HUDEP-2 (cell line): ENCODE results near the gene DHRS7C.
"Not testable (repeated sequence)": the region's sequence is repeated elsewhere in the genome, so short reads cannot be mapped to it uniquely, and the experiment has no call there.

Experiments used
- DNase-seq, 76 experiments: peaks; one replicate each; lab custom pipeline; 2025; ENCODE audit not compliant: unreplicated experiment in 76 of 76; lab: John Stamatoyannopoulos, UW

DHRS7C gene

GRCh38 chr17:9810100-9810949 lies 18.9 kb upstream of the DHRS7C start:
- DNase-seq = no peak

- no peak for DNase-seq
Observed at GRCh38 chr17:9809409-9809808, 18.0 kb upstream of the DHRS7C start.

GRCh38 chr17:9806699-9807098 lies 15.3 kb upstream of the DHRS7C start:
- no peak for DNase-seq

DNA sequence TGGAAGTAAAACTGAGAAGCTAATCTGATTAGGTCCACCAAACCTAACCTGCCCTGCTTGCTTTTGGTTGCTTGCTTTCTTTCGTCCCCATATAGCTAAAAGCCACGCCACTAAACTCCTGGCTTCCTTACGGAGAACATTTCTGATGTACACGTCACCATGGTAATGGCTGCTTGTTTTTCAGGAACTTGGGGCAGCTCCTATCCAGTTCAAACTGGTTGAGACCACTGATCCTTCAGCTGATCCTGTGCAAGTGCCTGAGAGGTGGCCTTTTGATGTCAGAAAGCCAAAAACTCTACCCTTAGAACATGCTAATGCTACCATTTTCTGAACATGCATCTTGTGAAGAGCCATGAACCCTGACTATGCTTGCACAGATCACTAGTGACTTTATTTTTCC lies 14.4 kb upstream of the DHRS7C start:
- DNase-seq = no peak

DNA sequence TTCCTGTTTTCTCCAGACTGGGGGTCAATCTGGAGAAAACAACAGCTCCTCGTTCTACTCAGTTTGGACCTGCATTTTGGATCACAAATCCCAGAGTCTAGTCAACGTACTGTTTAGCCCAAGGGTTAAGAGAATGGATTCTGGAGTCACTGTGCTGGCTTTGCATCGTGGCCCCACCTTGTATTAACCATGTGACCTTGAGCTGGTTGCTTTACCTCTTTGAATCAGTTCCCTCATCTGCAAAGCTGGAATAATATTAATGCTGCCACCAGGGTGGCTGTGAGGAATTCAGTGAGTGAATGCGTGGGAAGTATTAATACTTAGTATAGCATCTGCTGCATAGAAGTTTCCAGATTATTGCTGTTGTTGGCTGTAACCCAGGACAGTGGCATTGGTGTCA lies 11.3 kb upstream of the DHRS7C start:
- DNase-seq = no peak

- no peak for DNase-seq
Observed at GRCh38 chr17:9802294-9802693, 10.9 kb upstream of the DHRS7C start.

GRCh38 chr17:9801505-9801904 lies 10.1 kb upstream of the DHRS7C start:
- DNase-seq = no peak

DNA sequence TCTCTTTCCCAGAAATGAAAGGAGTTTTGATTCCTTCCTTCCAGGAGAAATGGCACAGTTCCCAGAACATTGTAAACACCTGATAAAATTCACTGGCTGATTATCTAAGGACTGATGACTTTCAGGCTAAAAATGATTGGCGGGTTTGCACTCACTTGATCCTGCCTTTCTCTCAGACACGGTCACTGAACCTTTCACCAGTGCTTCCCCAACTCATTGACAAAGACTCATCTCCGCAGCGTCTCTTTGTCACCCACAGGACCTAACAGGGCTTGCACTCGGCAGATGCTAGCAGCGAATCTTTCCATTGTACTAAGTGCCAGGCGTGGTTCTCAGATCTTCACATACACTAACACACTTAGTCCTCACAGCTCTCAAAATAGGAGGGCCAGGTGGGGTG lies 7.3 kb upstream of the DHRS7C start:
- DNase-seq = no peak

DNA sequence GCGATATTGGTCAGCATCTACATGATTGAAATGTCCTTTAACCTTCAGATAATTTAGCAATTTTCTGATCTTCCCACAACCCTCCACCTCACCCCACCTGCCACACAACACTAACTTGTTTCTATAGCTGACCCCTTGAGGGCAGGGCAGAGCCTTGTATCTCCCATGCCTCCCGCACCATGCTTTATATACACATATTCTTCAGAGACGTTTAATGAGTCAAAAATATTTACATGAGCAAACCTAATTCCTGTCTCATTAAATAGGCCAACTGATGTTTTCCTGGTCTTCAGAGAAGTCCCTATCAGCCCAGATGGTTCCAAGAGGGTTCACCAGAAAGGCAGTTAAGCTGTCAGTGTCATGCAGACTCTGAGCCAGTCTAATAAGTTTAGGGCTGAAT lies 6.6 kb upstream of the DHRS7C start:
- no peak for DNase-seq

DNA sequence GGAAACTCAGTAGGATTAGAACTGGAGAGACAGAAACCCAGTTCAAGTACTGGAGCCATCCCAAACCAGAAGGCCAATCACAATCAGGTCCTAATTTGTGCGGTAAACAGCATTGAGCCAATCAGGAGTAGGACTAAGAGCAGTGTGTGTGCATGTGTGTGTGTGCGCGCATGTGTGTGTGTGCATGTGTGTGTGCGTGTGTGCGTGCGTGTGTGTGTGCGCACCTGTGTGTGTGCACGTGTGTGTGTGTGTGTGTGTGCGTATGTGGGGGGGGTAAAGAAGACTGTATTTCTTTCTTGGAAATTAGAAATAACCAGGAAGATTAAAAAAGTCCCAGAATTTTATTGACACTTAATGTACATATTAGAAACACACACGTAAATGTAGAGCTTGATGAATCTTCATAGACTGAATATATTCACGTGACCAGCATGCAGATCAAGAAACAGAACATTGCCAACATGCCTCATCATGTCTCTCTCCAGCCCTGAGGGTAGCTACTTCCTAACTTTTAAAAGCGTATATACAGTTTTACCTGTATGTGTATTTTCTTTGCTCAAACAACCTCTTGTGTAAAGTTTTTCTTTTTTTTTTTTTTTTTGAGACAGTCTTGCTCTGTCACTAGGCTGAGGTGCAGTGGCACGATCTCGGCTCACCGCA lies 919 bp upstream of the DHRS7C start:
- no peak for DNase-seq

GRCh38 chr17:9790316-9790715 lies 1.1 kb downstream of the DHRS7C start:
- no peak for DNase-seq

DNA sequence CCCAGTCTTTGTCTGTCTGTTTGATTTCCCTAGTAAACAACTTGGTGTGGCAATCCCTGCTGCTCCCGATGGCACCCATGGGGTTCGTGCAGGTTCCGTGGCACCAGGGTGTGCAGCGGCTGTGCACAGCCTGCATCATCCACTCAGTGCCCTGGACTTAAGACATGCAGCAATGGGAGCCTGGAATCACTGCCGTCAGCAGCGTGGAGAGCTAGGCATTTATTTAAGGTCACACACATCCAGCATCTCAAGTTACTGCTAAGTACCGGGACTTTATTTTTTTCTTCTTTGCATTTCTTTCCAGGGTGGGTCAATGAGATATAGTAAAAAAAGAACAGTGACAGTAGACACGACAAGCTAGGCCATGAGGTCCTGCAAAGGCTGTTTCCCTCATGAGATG lies 2.8 kb downstream of the DHRS7C start:
- DNase-seq = no peak

DNA sequence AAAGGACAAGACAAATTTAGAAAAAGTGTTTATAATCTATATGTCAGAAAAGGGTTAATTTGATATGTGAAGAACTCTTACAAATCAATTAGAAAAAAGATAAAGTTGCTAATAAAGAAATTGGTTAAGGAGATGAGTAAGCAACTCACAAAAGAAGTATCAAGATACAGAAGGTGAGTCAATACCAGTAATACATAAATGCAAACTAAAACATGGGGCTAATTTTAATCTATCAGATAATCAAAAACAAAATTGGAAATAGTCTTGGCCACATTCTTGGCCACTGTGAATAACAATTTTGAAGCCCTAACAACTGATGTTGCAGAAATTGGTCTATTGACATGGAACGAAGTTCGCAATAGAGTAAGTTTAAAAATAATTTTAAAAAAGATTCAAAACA lies 6.8 kb downstream of the DHRS7C start:
- DNase-seq = no peak

- not testable (repeated sequence) for DNase-seq
Observed at GRCh38 chr17:9783465-9783864, 7.9 kb downstream of the DHRS7C start.

DNA sequence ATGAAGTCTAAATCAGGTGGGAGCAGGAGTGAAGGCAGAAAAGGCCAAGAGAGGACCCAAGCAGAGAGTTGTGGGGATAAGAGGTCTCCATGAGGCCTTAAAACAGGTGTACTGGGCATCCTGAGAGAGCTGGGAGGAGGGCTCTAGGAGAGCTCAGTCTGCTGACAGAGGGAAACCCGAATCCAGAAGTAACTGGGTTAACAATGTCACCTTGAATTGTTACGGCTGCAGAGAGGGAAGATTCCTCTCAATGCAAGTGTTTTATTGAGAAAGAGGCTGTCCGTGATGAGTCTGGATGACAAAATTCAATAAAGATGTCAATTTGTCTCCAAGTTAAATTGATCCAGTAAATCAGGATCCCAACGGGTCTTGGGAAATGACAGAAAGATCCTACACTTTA lies 8.3 kb downstream of the DHRS7C start:
- DNase-seq = no peak

DNA sequence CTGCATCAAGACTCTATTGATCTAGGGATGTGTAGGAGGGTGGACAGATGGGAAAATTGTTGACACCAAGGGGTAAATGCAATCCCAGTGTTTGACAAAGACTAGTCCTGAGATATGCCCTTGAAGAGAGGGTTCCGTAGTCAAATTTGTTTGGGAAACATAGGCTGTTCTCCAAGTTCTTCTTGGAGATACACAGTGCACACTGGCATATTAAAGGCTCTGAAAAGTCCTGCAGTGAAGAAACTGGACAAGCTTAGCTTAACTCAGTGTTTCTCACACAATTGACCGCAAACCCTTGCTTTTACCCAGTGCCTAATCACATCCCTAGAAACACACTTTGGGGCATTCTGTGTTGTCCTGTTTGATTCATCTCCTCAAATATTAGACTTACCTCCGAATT lies 10.8 kb downstream of the DHRS7C start:
- DNase-seq = no peak

- DNase-seq = no peak
Observed at GRCh38 chr17:9776911-9777310, 14.5 kb downstream of the DHRS7C start.

DNA sequence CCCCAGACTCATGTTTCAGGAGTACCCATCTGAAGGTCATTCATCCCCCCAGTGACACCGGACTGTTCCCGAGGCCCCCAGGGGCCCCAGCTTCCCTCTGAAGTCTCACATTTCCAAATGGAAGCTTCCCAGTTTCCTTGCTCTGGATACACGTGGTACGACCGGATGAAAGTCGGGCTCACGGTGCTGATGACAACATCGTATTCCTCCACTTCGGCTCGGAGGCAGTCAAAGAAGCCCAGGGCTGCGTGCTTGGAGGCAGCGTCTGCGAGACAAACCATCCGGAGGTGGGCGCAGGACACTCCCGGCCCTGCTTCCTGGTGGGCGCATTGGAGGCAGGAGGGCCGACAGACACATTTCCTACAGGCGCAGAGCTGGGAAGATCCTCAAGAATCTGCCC lies 18.7 kb downstream of the DHRS7C start:
- DNase-seq = no peak

- DNase-seq = no peak
Observed at GRCh38 chr17:9771465-9771864, 19.9 kb downstream of the DHRS7C start.

GRCh38 chr17:9769036-9769695 lies 22.2 kb downstream of the DHRS7C start:
- DNase-seq = no peak

DNA sequence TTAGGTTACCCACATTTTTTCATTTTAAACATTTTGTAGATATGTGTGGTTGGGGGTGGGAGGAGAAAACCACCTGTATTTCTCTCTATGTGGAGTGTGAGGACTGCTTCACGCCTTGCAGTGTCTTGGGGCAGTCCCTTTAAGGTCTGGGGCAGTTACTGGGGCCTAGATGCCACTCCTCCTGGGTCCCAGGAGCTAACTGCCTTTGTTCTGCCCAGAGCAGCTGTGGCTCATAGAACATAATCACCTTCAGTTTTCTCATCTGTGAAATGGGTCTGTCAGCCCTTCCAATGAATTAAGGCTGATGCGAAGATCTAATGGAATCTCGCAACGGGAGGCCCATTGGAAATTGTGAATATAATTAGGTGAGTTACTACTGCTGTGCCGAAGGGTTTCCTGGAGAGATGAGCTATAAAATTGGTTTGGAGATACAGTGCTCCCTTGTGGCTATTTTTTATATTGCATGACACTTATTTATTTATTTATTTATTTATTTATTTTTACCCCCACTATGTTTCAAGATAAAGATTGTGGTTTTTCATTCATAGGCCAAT lies 22.9 kb downstream of the DHRS7C start:
- peak in 13 of 76 experiments; percentile 1 to 28 (median 7) for DNase-seq
